Stimulated activated CD4-positive, alpha-beta T cell treated with anti-CD3 and anti-CD28 coated beads, Interleukin-1b, Interleukin-23, amount 100 ng/mL, for 4 hours (primary cell): ENCODE data around the gene SUN1.
"Not testable (repeated sequence)": the region's sequence is repeated elsewhere in the genome, so short reads cannot be mapped to it uniquely, and the experiment has no call there.

ENCODE experiments used
- DNase-seq, 2 donors: peaks; one replicate each; pipeline ENCODE4 v3.0.0-alpha.2; 2020; ENCODE audit warnings: low read depth in 2 of 2

The SUN1 gene

DNA sequence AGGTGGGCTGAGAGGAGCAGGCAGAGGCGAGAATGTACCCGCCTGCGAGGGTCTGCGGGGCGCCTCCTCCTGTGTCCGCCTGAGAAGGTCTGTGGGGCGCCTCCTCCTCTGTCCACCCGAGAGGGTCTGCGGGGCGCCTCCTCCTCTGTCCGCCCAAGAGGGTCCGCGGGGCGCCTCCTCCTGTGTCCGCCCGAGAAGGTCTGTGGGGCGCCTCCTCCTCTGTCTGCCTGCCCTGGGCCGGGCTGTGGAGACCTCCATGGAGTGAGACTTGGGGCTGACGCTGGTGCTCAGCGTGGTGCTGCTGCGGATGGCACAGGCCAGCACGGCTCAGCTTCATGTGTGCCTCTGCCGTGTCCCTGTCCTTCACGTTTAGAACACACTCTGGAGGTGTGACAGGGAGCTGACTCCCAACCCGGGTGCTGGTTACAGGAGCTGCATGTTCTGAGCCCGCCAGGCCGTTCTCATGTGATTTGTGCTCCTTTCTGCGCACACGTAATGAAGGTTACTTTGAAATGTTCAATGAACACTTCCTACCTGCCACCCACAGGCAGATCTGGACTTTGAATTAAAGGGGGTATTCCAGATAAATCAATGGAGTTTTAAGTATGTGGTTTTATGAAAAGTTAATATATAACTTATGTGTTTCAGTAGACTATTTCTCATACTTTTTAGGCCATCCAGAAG is 23.6 kb downstream of the SUN1 start:
- no peak for DNase-seq

DNA sequence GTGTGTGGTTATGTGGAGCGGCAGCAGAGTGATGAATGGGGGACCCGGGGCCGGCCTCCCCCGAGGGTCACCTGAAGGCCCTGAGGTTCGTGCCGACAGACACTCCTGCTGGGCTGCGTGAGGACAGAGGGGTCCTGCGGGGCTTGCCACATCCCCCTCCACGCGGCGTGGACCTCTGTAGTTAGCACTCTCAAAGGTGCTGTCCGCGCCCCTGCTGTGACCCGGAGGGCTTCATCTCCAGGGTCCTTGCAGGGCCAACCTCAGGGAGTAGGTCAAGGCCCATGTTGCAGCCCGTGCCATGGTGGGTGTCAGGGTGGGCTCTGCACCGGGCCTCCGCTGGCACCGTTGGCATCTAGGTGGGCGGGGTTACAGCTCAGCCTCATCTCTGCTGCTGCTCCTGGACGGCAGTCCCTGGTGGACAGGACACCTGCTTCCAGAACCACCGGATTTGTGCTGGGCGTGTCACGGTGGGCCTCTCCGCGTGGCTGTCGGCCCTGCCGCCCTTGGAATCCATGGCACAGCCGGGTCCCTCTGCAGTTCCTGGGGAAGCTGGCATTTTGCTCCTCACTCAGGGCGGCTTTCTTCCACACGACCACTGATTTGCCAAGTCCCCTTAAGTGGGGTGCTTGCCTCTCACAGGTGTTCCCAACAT is 24.3 kb downstream of the SUN1 start:
- DNase-seq: no peak

DNA sequence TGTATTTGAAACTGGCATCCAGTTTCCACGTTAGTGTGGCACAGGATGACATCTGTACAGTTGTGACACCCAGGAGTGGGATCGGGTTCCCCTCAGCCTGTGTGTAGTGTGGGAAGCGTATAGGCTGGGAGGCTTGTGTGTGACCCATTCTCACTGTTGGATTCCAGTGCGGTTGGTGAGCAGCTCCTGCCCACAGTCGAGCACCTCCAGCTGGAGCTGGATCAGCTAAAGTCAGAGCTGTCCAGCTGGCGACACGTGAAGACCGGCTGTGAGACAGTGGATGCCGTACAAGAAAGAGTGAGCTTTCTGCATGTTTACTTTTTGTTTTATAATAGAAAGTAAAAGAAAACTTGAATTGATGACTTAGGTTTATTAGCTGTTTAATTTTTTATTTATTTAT is 25.4 kb downstream of the SUN1 start:
- no peak for DNase-seq

DNA sequence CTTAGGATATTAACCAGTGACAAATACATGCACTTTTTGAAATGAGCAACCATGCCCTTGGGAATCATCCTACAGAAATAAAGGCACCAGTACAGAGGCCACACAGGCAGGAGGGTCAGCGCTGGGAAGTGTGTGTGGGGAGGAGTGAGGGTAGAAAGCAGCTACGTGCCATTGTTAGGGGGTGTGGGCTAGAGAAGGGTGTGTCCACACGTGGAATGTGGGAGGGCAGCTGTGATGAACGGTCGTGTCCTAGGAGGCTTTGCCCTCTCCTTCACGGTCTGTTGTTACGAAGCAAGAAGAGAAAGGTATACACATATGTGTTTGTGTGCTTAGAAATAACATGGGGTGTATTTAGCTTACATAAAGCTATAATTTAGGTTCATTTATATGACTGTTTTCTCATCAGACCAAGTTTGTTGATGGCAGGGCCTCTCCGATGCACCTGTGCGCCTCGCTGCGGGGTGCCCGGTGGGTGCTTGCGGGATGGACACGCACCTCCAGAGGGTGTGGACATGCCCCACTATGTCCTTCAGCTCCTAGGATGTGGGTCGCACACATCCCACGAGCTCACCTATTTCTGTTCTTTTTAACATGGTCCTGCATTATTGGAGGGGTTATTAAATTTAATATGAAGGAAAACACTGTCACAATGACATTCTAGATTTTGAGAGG is 27.2 kb downstream of the SUN1 start:
- no peak for DNase-seq

DNA sequence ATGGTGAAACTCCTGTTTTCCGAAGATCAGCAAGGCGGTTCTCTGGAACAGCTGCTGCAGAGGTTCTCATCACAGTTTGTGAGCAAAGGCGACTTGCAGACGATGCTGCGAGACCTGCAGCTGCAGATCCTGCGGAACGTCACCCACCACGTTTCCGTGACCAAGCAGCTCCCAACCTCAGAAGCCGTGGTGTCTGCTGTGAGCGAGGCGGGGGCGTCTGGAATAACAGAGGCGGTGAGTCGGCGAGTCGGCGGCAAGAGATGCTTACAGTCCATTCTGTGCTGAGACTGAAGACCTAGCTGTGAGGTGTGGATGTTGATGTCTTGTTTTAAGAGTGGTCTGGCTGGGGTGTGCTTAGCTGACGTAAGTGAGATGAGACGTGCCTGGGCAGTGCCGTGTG is 27.9 kb downstream of the SUN1 start:
- no peak for DNase-seq

DNA sequence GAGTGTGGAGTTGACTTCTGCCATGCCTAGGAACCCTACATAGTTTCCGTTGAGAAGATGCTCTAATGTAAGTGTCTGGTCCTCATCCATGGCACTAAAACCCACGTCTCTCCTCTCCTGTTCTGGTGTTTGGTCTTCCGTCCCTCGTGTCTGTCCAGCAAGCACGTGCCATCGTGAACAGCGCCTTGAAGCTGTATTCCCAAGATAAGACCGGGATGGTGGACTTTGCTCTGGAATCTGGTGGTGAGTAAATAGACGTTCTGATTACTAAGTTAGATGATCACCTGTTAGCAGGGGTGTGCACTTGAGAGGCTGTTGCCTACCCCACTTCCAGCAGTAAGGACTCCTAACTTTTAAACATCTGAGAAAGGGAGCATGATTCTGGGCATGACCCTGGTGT is 28.9 kb downstream of the SUN1 start:
- DNase-seq: no peak

DNA sequence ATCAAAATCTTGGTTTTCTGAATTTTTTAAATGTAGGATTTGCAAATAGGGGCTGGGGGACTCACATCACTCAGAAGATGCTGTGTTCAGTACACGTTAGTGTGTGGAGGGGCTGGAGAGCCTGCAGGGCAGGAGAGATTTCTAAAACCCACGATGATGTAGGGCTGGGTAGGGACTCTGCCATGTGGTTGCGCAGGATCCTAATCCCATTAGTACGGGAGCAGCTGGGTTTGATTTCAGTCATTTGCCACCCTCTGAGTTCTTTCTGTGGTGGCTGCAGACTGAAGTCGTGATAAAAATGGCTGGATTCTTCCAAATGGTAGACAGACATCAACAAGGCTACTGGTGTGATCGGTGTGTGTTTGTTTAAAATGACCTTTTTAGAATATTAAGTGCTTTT is 29.9 kb downstream of the SUN1 start:
- no peak for DNase-seq

DNA sequence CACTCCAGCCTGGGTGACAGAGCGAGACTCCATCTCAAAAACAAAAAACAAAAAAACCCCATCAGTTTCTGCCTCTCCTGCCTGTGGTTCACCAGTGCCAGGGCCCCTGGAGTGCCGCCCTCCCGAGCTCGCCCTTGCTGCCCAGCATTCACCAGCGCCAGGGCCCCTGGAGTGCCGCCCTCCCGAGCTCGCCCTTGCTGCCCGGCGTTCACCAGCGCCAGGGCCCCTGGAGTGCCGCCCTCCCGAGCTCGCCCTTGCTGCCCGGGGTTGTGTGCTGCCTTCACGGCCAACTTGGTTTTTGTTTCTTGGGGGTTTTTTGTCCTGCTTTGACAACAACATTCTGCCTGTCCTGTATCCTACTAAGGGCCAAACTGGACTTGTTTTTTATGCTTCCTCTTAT is 30.8 kb downstream of the SUN1 start:
- DNase-seq: no peak

DNA sequence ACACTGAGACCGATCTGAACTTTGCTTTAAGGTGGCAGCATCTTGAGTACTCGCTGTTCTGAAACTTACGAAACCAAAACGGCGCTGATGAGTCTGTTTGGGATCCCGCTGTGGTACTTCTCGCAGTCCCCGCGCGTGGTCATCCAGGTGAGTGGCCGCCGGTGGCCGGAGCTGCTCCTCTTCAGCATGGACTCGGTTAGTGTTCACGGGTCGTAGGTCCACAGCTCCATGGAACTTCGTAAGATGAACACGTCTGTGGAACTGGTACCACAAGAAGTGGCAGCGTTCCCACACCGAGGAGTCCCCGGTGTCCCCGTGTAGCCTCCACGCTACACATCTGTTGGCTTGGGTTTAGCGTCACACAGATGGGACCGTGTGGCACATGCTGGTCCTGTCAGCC is 33.6 kb downstream of the SUN1 start:
- no peak for DNase-seq

DNA sequence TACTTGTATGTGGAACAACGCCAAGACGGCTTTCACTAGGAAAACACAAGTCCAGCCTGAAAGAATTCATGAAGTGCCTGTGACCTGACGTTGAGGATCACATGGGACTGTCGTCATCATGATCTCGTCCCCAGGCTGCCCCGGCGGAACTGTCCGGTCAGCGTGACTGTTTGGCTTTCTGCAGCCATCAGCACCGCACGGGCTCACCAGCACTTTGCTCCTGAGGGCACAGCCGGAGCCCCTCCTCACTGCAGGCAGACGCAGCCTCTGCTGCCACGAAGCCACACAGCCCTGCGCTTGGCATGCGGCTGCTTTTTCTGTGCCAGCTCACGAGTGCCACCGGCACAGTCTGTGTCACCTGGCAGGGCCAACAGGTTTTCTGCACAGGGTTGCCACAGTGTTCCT is 34.7 kb downstream of the SUN1 start:
- DNase-seq: no peak

DNA sequence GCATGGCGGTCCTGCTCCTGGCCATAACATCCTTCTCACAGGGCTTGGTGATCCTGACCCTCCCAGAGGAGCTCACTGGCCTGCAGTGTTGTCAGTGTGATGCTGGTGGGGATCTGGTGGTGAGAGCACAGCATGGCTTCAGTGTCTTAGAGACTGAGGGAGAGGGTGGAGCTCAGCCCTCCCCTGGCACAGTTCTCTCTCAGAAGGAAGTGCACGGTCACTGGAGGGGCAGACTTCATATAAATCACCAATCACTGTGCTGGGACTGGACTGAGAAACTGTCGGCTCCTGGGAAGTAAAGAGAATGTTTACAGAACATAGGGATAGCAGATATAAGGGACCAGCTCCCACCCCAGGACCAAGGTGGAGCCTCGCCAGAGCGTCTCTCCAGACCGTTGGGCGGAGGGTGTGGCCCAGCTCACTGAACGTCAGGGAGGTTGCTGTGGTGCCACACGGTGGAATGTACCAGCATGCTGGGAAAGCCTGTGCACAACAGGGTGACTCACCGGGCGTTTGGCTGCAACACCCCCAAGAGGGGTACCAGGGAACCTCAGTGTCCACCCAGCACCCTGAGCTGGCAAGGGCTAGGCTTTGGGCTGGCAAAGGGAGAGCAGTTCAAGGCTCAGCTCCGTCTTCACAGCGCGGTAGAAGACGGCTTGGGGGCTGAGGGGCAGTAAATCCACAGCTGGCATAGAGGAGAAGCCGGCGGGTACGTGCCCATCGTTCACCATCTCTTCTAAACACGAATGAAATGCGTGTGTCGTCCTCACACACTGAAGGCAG is 35.3 kb downstream of the SUN1 start:
- DNase-seq: no peak

DNA sequence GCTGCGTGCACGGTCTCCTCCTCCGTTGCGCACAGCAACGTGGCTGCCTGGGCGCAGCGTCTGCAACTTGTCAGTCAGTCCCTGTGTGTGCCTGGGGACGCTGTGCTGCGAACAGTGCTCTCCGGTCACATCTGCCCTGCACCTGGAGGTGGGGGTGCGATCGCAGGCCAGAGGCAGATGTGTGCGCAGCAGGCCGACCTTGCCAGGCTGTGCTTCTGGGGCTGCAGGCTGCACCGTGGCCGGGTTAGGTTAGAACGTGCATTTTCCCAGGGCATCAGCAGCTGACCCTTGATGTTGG is 35.9 kb downstream of the SUN1 start:
- no peak for DNase-seq

DNA sequence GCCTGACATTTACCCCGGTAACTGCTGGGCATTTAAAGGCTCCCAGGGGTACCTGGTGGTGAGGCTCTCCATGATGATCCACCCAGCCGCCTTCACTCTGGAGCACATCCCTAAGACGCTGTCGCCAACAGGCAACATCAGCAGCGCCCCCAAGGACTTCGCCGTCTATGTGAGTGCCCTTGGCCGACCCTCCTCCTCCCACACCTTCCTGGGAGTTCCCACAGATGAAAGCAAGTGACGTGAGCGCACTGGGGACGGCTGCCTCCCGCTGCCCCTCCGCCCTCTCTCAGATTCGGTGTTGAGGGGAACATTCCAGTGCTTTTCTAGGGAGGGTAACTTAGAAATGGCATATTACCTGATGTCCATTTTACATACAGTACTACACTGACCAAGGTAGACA is 37.1 kb downstream of the SUN1 start:
- DNase-seq: no peak

DNA sequence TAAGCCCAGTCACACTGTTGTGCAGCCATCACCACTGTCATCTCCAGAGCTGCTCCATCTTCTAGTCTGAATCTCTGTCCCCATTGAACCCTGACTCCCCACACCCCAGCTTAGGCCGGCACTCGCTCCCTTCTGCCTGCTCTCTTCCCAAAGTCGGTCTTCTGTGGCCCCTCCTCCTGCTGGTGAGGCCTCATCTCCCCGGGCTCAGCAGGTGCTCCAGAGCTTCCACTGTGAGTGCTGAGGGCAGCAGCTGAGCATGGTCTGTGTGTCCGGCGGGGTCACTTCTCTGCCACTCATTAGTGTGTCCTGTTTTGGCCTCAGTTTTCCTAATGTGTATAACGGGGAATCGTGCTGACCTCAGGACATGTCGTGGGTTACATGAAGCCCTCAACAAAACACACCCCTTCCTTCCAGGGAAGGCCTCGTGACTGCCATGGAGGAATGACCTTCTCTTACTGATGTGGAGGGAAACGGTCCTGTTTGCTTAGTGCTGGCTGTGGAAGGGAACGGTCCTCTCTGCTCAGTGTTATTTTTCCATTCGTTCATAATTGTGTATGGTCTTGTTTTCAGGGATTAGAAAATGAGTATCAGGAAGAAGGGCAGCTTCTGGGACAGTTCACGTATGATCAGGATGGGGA is 39.7 kb downstream of the SUN1 start:
- DNase-seq: no peak

DNA sequence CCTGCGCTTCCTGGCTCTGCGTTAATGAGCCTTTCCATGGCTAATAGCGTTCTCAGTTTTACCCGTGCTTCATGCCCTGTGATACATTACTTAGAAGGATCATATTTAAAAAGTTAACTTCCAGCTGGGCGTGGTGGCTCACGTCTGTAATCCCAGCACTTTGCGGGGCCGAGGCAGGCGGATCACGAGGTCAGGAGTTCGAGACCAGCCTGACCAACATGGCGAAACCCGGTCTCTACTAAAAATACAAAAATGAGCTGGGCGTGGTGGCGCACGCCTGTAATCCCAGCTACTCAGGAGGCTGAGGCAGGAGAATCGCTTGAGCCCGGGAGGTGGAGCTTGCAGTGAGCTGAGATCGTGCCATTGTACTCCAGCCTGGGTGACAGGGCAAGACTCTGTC is 40.4 kb downstream of the SUN1 start:
- DNase-seq: not testable (repeated sequence)

DNA sequence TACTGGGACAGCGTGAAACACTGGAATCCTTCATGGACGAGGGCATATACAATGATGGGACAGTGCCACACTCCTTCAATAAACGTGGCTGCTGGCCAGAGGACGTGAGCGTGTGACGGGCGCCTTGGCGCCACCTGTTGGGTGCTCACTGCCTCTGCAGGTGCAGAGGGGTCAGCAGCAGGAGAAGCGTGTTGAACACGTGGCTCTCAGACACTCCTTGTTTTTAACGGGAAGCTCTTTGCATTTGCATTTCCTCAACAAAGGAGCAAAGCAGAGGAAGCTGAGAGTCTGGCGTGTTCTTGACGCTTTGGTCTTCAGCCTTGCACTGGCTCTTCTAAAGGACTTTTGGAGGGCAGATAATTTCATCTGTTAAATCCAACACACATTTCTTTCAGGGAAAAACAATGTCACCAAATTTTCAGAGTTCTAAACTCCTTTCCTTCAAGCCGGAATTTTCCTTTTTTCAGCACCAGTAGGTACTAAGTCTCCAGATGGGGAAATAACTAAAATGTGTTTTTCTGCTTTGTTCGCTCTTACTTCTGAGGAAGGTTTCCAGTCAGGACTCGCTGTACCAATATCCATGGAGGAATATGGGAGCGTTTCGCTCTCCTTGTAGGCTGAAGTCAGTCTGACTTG is 41.2 kb downstream of the SUN1 start:
- peak; percentile 55 to 60 for DNase-seq

DNA sequence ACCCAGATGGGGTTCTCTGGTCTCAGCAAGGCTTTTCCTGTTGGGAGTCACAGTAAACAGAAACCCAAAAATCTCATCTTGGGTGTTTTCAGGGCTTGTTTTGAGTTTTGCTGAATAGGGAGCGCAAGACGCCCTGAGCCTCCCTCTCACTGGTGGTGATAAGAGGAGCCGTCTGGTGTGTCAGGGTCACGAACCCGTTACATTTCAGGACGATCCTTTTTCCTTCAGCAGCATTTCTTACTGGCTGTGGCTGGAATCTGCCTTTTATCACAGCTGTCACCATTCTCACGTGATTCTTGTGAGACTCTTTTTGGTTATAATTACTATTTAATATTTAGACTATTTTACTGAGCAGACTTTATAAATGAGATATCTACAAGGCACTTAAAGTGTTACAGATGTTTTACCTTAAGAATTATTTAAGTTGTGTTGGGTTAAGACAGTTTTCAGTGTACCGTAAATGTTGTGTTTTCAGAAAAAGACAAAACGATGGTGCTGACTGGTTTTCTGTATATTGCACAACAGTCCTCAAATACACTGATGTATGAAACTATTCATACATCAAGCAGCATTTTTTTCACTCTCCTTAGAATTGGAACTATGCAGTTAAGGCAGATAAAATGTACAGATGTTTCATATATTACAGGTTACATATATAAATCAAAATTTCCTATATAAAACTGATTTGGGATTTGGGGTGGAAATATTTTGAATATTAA is 41.9 kb downstream of the SUN1 start:
- no peak for DNase-seq

DNA sequence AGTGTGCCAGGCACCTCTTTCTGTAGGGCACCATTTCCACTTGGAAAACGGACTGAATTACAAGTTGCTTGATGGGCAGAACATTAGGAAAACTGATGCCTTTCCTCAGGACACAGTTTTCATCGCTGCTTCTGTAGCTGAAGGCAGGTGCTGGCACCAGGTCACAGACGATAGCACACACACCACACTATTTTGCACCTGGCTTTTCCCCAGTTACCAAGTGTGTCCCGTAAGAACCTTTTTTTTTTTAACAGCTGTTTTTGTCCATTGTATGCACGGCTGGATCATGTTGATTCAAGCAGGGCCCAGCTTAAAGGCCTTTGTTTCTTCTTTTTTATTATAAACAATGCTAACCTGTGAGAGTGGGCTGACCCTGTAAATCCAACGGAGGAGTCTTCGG is 42.8 kb downstream of the SUN1 start:
- no peak for DNase-seq

DNA sequence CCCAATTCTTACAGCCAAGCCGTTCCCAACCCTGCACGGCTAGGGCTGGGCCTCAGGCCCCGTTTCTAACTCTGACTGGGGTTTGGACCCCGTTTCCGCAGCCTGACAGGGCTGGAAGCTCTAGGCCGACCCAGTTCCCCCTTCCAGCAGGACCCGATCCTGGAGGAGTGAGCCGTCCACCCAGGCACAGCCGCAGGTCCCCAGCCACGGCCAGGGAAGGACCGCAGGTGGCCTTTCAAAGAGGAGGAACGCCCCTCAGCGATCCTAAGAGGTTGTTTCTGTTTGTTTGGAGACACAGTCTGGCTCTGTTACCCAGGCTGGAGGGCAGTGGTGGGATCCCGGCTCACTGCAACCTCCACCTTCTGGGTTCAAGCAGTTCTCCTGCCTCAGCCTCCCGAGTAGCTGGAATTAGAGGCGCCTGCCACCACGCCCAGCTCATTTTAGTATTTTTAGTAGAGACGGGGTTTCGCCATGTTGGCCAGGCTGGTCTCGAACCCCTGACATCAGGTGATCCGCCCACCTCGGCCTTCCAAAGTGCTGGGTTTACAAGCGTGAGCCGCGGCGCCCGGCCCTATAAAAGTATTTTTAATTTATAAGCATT is 43.3 kb downstream of the SUN1 start:
- no peak for DNase-seq

DNA sequence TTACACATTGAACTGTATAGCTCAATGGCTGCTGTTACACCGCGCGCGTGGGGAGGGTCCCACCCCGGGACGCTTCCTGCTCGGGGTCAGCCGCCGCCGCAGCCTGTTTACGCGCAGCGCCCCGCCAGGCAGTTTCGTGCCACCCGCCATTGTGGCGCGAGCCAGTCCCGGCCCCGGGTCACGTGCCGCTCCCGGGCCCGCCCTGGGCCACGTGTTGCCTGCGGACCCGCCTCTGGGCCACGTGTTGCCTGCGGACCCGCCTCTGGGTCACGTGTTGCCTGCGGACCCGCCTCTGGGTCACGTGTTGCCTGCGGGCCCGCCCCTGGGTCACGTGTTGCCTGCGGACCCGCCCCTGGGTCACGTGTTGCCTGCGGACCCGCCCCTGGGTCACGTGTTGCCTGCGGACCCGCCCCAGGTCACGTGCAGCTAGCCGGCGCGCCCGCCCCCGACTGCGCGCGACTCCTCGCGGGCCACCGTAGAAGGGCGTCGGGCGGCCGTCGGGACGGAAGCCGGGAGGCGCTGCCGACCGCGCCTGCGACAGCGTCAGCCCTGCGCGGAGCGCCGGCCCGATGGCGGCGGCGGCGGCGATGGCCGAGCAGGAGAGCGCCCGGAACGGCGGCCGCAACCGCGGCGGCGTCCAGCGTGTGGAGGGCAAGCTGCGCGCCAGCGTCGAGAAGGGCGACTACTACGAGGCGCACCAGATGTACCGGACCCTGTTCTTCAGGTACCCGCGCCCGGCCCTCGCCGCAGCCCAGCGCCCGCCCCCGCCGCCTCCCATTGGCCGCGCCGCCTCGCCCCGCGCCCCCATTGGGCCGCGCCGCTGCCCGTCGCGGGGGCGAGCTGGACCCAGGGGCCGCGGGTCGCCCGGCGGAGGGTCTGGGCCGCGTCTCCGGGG is 44.0 kb downstream of the SUN1 start, which contains the start of gene GET4:
GET4 (plus strand) TSS at position 478 of the 895 bp plus-strand sequence; CDS start at position 570, 92 bp downstream.
- peak; percentile 90 to 93 for DNase-seq
